GM12892 (cell line): ENCODE data around the gene ADAMTS12.

Experiments used
- POLR2A ChIP-seq: IDR thresholded peaks from 2 replicates; pipeline ENCODE4 v1.6.1; 2011; ENCODE audit warnings: low read depth, low read length, control low read depth
- POLR2AphosphoS5 ChIP-seq: IDR thresholded peaks from 2 replicates; pipeline ENCODE4 v1.6.1; 2011; ENCODE audit warnings: low read depth, low read length, control low read depth
- TAF1 ChIP-seq: IDR thresholded peaks from 2 replicates; pipeline ENCODE4 v1.6.1; 2011; ENCODE audit warnings: low read depth, mild to moderate bottlenecking, control low read depth, low read length, borderline replicate concordance

- TF ChIP-seq POLR2A (no peak), TAF1 (no peak), POLR2AphosphoS5 (no peak)
These were observed 24.5 kb downstream of the ADAMTS12 start for GRCh38 chr5:33867241-33867640.
